ENCODE measurements around the gene PRKCQ. TPM values are rescaled to one million over a fixed set of nuclear protein-coding genes. Genes with fewer than 3 reads are reported as not detected.

PRKCQ gene
- total and polyA plus RNA-seq, 3 donors from 2014 or later: 2.5 to 3.0 (median 2.9) TPM

- WGBS, 2 donors: 86 to 90% methylated on average over 1 of the region's 1 CpG
- TF ChIP-seq POLR2A (IDR thresholded peaks at IDR 0.05): no peak
- TF ChIP-seq CTCF (IDR thresholded peaks at IDR 0.05): no peak
- intact Hi-C loops (cut with DNase I; ENCODE audit: low total_unique reads): no loop called here
These were observed 200.9 kb downstream of the PRKCQ start for GRCh38 chr10:6379015-6379776.

More at GRCh38 chr10:6379015-6379776, 200.9 kb downstream of the PRKCQ start:
- no peaks in the 10 kb centered on the region for H3K4me1 ChIP-seq
- H3K36me3 ChIP-seq (ENCODE audit: low read depth, missing control alignments): no peaks in the 10 kb centered on the region
- no peak overlapping the region for H3K4me3 ChIP-seq
- no peaks in the 10 kb centered on the region for H3K9me3 ChIP-seq
- no peak for DNase-seq
- H3K27me3 ChIP-seq: no peaks in the 10 kb centered on the region
- H3K27ac ChIP-seq: no peak overlapping the region

Data from testis (tissue), 3 donors.